H9 (cell line): ENCODE results near the gene SP2. TPM values are rescaled to one million over a fixed set of nuclear protein-coding genes. Genes with fewer than 3 reads are reported as not detected.
A peak's percentile ranks its signal among the peaks of the same experiment; 100 is the strongest.

Experiments
- DNase-seq: peaks from one replicate; pipeline ENCODE4 v3.0.0-alpha.2; 2017
- H2AFZ ChIP-seq: one replicate; pipeline ENCODE4 v1.6.1; 2013; ENCODE audit warnings: mild to moderate bottlenecking, low read length, control low read depth, moderate library complexity
- H2AK5ac ChIP-seq: 2 replicates; pipeline ENCODE4 v1.6.1; 2013; ENCODE audit warnings: low read length, control low read depth, mixed read lengths; ENCODE audit not compliant: insufficient read length
- H2BK120ac ChIP-seq: one replicate; pipeline ENCODE4 v1.6.1; 2013; ENCODE audit warnings: low read depth, mild to moderate bottlenecking, low read length, control low read depth, inconsistent platforms; ENCODE audit not compliant: poor library complexity, severe bottlenecking
- H2BK12ac ChIP-seq: 2 replicates; pipeline ENCODE4 v1.6.1; 2013; ENCODE audit warnings: low read length, control low read depth, mixed read lengths, low read depth; ENCODE audit not compliant: insufficient read length
- H2BK15ac ChIP-seq: 2 replicates; pipeline ENCODE4 v1.6.1; 2013; ENCODE audit warnings: low read depth, low read length, control low read depth
- H2BK20ac ChIP-seq: one replicate; pipeline ENCODE4 v1.6.1; 2013; ENCODE audit warnings: low read depth, mild to moderate bottlenecking, low read length, control low read depth, inconsistent platforms; ENCODE audit not compliant: poor library complexity, severe bottlenecking
- H2BK5ac ChIP-seq: 2 replicates; pipeline ENCODE4 v1.6.1; 2013; ENCODE audit warnings: low read length, control low read depth, mixed read lengths; ENCODE audit not compliant: insufficient read length
- H3K14ac ChIP-seq: 2 replicates; pipeline ENCODE4 v1.6.1; 2013; ENCODE audit warnings: low read length, control low read depth; ENCODE audit not compliant: insufficient read depth
- H3K18ac ChIP-seq: 2 replicates; pipeline ENCODE4 v1.6.1; 2013; ENCODE audit warnings: low read depth, mild to moderate bottlenecking, mixed read lengths, low read length, control low read depth; ENCODE audit not compliant: insufficient read length
- H3K23ac ChIP-seq: 2 replicates; pipeline ENCODE4 v1.6.1; 2013; ENCODE audit warnings: low read length, control low read depth, mixed read lengths, low read depth; ENCODE audit not compliant: insufficient read length
- H3K23me2 ChIP-seq: 2 replicates; pipeline ENCODE4 v1.6.1; 2013; ENCODE audit warnings: low read depth, mild to moderate bottlenecking, mixed read lengths, low read length, control low read depth; ENCODE audit not compliant: insufficient read length, poor library complexity, severe bottlenecking
- H3K27ac ChIP-seq: 2 replicates; pipeline ENCODE4 v1.5.1; 2013; ENCODE audit warnings: low read length, control low read depth, mixed read lengths, low read depth; ENCODE audit not compliant: insufficient read length
- H3K27me3 ChIP-seq: 2 replicates; pipeline ENCODE4 v1.6.1; 2013; ENCODE audit warnings: low read length, control low read depth, inconsistent platforms; ENCODE audit not compliant: insufficient read depth
- H3K4ac ChIP-seq: 2 replicates; pipeline ENCODE4 v1.6.1; 2013; ENCODE audit warnings: low read depth, mild to moderate bottlenecking, control low read depth, inconsistent platforms, low read length, moderate library complexity
- H3K4me1 ChIP-seq: 2 replicates; pipeline ENCODE4 v1.6.1; 2013; ENCODE audit warnings: low read length, control low read depth, inconsistent platforms; ENCODE audit not compliant: insufficient read depth
- H3K4me2 ChIP-seq: 2 replicates; pipeline ENCODE4 v1.6.1; 2013; ENCODE audit warnings: low read length, control low read depth, mixed read lengths; ENCODE audit not compliant: insufficient read length, insufficient read depth
- H3K56ac ChIP-seq: 2 replicates; pipeline ENCODE4 v1.6.1; 2013; ENCODE audit warnings: low read depth, mild to moderate bottlenecking, mixed read lengths, low read length, control low read depth; ENCODE audit not compliant: insufficient read length
- H3K79me1 ChIP-seq: 2 replicates; pipeline ENCODE4 v1.6.1; 2013; ENCODE audit warnings: low read depth, mild to moderate bottlenecking, moderate library complexity, low read length, control low read depth, inconsistent platforms; ENCODE audit not compliant: insufficient read depth, poor library complexity, severe bottlenecking
- H3K79me2 ChIP-seq: 2 replicates; pipeline ENCODE4 v1.6.1; 2013; ENCODE audit warnings: low read length, control low read depth, inconsistent platforms; ENCODE audit not compliant: insufficient read depth
- H3K9ac ChIP-seq: 2 replicates; pipeline ENCODE4 v1.6.1; 2013; ENCODE audit warnings: low read length, control low read depth, mixed read lengths; ENCODE audit not compliant: insufficient read length; ENCODE audit errors: extremely low read depth
- H3K9me3 ChIP-seq: one replicate; pipeline ENCODE4 v1.6.1; 2013; ENCODE audit warnings: low read depth, low read length, inconsistent platforms; ENCODE audit not compliant: control insufficient read depth
- H3T11ph ChIP-seq: one replicate; pipeline ENCODE4 v1.6.1; 2013; ENCODE audit warnings: mild to moderate bottlenecking, low read length, control low read depth, inconsistent platforms
- H4K20me1 ChIP-seq: one replicate; pipeline ENCODE4 v1.6.1; 2013; ENCODE audit not compliant: control insufficient read depth, insufficient read length, insufficient read depth
- H4K5ac ChIP-seq: 2 replicates; pipeline ENCODE4 v1.6.1; 2013; ENCODE audit warnings: low read depth, mild to moderate bottlenecking, mixed read lengths, low read length, control low read depth; ENCODE audit not compliant: insufficient read length
- H4K8ac ChIP-seq: replicated peaks from 2 replicates; pipeline ENCODE4 v1.6.1; 2013; ENCODE audit warnings: low read length, control low read depth, mixed read lengths, low read depth; ENCODE audit not compliant: insufficient read length
- H4K91ac ChIP-seq: 2 replicates; pipeline ENCODE4 v1.6.1; 2013; ENCODE audit warnings: low read depth, mild to moderate bottlenecking, moderate library complexity, mixed read lengths, low read length, control low read depth; ENCODE audit not compliant: insufficient read length
- H3K27ac Mint-ChIP-seq, 3 experiments: 2 replicates in 2 of 3; 3 replicates in 1 of 3; pipeline ENCODE4 v1.8.0; 2020 to 2021; ENCODE audit warnings: mixed read lengths in 3 of 3, mild to moderate bottlenecking in 1 of 3, moderate library complexity in 1 of 3
- H3K27me3 Mint-ChIP-seq: 2 replicates; pipeline ENCODE4 v1.8.0; 2021; ENCODE audit warnings: low read depth, mild to moderate bottlenecking, moderate library complexity, mixed read lengths
- H3K36me3 Mint-ChIP-seq, 3 experiments: 2 replicates in 2 of 3; 3 replicates in 1 of 3; pipeline ENCODE4 v1.8.0; 2020 to 2021; ENCODE audit warnings: low read depth in 3 of 3, mixed read lengths in 3 of 3; ENCODE audit not compliant: insufficient read depth in 1 of 3
- H3K4me1 Mint-ChIP-seq, 2 experiments: 2 replicates each; pipeline ENCODE4 v1.8.0; 2020; ENCODE audit warnings: mixed read lengths in 2 of 2
- H3K4me3 Mint-ChIP-seq, 2 experiments: 2 replicates in 1 of 2; 3 replicates in 1 of 2; pipeline ENCODE4 v1.8.0; 2020 to 2021; ENCODE audit warnings: mild to moderate bottlenecking in 2 of 2, mixed read lengths in 2 of 2, moderate library complexity in 1 of 2
- H3K9me3 Mint-ChIP-seq, 2 experiments: 2 replicates in 1 of 2; 3 replicates in 1 of 2; pipeline ENCODE4 v1.8.0; 2020; ENCODE audit warnings: mild to moderate bottlenecking in 2 of 2, mixed read lengths in 2 of 2, moderate library complexity in 1 of 2
- CTCF ChIP-seq: fragments of 200-600 bp; sonication (generic); conservative IDR thresholded peaks from 3 replicates; pipeline ENCODE4 v1.8.0; 2021; ENCODE audit warnings: antibody characterized with exemption, mild to moderate bottlenecking
- WGBS: extraction: QIAGEN DNeasy Blood & Tissue Kit; methylation state at CpG from one replicate; pipeline ENCODE4 v1.1.7; 2013; ENCODE audit warnings: missing lambda C conversion rate, low lambda C conversion rate, mixed read lengths; ENCODE audit not compliant: insufficient read length; ENCODE audit errors: extremely low coverage; 5-methylcytosine and 5-hydroxymethylcytosine counted together
- total RNA-seq: library from RNA; stranded (reverse); gene quantifications from 2 replicates; pipeline ENCODE4 v1.2.1, GENCODE V29; 2021

SP2 gene
- total RNA-seq, 1 experiment from 2014 or later: 19.3 TPM

- Histone ChIP-seq H3K79me1 (no peaks in the 10 kb centered on the region), H4K20me1 (no peaks in the 10 kb centered on the region), H2BK20ac (no peak overlapping the region), H2BK12ac (no peak overlapping the region), H3K23ac (no peak overlapping the region), H3K9me3 (no peaks in the 10 kb centered on the region), H3K4me2 (no peak overlapping the region), H3K9ac (no peak overlapping the region), H2AFZ (no peak overlapping the region), H3K27me3 (no peaks in the 10 kb centered on the region), H4K5ac (no peak overlapping the region), H3K18ac (no peak overlapping the region), H2BK120ac (no peak overlapping the region), H3K79me2 (no peaks in the 10 kb centered on the region), H4K91ac (no peak overlapping the region), H3K27ac (no peak overlapping the region), H2AK5ac (no peak overlapping the region), H2BK15ac (no peak overlapping the region), H3K4me1 (no peaks in the 10 kb centered on the region; the same call in 1 of the 2 replicates), H3K4ac (no peak overlapping the region), H4K8ac (no peak overlapping the region), H3T11ph (no peak overlapping the region), H2BK5ac (no peak overlapping the region), H3K56ac (no peak overlapping the region), H3K14ac (no peak overlapping the region; the same call in 1 of the 2 replicates), H3K23me2 (no peaks in the 10 kb centered on the region)
- peaks cover 19 to 25% of the 10 kb centered on the region in 2 experiments for H3K4me1 Mint-ChIP-seq
- no peak overlapping the region for H3K4me3 Mint-ChIP-seq
- peak overlapping the region in 1 of 3 experiments; percentile 86; a peak in 2 of 7 replicates for H3K27ac Mint-ChIP-seq
- peaks cover 17% of the 10 kb centered on the region for H3K27me3 Mint-ChIP-seq
- WGBS: no CpG with 5 or more reads among the region's 11 CpGs
- peak; percentile 57 for DNase-seq
- H3K9me3 Mint-ChIP-seq: no peaks in the 10 kb centered on the region
- no peaks in the 10 kb centered on the region for H3K36me3 Mint-ChIP-seq
- no peak for TF ChIP-seq CTCF
Measured at GRCh38 chr17:47884905-47885730, 10.9 kb upstream of the SP2 start.
